SW480 (cell line): ENCODE measurements around the gene PKD1.
"Not testable (repeated sequence)": the region's sequence is repeated elsewhere in the genome, so short reads cannot be mapped to it uniquely, and the experiment has no call there.

ENCODE experiments used
- DNase-seq: peaks from one replicate; pipeline ENCODE4 v3.0.0-alpha.2; 2016; ENCODE audit warnings: low spot score

The PKD1 gene

GRCh38 chr16:2107121-2107790 is 28.4 kb downstream of the PKD1 start:
- DNase-seq = not testable (repeated sequence)

- not testable (repeated sequence) for DNase-seq
Observed at GRCh38 chr16:2106211-2106610, 29.5 kb downstream of the PKD1 start.

DNA sequence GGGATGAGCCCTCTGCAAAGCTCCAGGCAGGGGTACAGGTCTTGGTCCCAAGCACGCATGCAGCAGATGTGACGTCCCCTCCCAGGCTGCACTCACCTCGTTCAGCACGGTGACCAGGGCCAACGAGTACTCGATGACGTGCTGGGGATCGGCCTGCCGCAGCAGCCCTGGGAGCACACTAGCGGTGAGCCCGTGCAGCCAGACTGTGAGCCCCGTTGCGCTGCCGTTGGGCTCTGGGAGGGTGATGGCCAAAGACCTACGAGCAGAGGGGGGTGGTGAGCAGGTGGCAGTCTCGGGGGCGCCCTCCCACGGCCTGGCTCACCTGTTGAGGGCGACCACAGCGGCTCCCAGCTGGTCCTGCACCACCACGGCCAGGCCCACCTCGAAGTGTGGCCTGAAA is 29.9 kb downstream of the PKD1 start:
- not testable (repeated sequence) for DNase-seq

- DNase-seq = not testable (repeated sequence)
Observed at GRCh38 chr16:2105291-2105690, 30.4 kb downstream of the PKD1 start.

DNA sequence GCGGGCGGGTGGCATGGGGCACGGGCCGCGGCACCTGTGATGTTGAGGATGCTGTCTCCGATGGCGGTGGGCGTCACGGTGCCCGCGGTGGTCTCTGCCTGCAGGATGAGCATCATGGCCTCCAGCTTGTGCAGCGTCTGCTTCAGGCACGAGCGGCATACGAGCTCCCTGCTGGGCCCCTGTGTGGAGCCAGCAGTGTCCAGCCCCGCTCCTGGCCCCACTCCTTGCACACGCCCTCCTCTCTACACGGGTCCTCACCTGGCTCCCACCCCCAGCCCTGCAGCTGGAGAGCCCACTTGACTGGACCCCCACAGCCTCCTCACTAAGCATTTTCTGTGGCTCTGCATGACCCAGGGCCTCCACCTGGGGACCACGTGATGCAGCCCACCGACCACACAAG is 31.2 kb downstream of the PKD1 start:
- DNase-seq = not testable (repeated sequence)

- DNase-seq = no peak
Observed at GRCh38 chr16:2102471-2102870, 33.2 kb downstream of the PKD1 start.

- DNase-seq = not testable (repeated sequence)
Observed at GRCh38 chr16:2101581-2101980, 34.1 kb downstream of the PKD1 start.

- not testable (repeated sequence) for DNase-seq
Observed at GRCh38 chr16:2097689-2098088, 38.0 kb downstream of the PKD1 start.

DNA sequence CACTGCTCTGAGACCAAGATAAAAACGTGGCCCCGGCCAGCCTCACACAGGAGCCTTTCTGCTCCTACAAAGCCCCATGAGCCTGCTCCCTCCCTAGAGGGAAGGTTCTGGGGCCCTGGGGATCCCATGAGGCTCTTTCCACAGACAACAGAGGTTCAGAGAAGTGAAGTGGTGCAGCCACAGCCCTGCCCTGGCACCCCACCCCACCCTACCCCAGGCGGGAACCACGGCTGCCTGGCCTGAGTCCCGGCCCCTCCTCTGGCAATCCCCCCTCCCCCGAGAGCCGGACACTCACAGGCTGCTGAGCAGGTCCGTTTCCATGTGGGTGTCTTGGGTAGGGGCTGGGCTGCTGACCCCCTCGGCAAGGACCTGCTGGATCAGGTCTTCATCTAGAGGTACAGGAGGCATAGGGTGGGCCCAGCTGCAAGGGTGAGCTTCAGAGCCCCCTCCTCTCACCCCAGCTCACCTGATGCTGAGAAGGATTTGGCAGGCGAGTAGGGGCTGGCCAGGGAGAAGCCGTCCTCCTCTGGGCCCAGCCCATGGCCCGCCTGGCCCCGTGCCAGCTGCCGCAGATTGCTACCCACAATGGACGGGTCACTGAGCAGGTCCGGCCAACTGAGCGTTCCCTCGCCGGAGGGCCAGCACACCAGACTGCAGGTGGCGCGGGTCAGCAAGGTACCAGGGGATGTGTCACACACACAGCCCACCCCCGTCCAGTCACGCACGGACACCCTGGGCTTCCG is 38.7 kb downstream of the PKD1 start:
- DNase-seq = no peak

- DNase-seq = no peak
Observed at GRCh38 chr16:2095918-2096582, 39.6 kb downstream of the PKD1 start.

GRCh38 chr16:2095315-2095853 is 40.3 kb downstream of the PKD1 start:
- DNase-seq = no peak

DNA sequence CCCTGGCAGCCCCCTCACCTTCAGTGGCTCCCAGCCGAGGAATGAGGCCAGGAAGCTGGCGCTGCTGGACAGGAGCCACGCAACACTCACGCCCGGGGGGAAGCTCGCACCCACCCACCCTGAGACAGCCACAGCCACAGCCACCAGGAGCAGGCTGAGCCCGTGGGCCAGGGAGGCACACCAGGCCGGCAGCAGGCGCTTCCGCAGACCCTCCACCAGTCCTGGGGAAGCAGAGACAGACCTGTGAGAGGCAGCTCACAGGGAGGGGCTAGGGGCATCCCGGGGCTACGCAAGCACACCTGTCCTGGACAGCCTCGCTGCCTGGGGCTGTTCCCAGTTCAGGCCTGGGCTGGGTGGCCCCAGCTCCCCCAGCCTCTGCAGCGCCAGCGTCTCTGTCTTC is 41.9 kb downstream of the PKD1 start:
- DNase-seq = no peak

DNA sequence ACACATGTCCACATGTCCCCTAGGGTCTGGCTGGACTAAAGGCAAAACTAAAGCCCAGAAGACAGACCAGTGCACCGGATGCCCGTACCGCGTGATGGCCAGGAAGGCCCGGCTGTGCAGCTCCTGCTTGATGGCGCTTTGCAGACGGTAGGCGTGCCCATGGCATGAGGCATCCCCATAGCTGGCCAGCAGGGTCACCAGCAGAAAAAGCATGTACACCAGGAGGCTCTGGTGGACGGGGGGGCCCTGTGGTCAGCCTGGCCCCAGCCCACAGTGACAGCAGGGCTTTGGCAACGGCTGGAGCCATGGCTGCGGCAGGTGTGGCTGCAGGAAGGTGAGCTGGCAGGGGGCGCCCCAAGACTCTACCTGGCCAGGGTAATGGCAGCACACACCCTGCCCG is 42.8 kb downstream of the PKD1 start:
- DNase-seq = no peak

DNA sequence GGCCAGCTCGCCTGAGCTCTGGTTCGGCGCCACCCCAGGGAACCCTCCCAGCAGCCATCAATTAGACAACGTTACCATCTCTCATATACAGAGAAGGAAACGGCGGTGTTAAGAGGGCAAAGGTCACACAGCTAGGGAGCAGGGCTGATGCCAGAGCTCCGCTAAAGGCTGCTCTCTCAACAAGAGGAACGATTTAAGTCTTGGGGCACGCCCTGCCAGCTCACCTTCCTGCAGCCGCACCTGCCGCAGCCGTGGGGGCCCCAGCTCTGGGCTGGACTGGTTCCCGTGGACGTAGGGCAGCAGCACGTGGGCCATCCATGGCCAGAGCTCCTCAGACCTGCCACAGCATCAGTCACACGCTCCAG is 43.5 kb downstream of the PKD1 start:
- DNase-seq = peak; percentile 71

DNA sequence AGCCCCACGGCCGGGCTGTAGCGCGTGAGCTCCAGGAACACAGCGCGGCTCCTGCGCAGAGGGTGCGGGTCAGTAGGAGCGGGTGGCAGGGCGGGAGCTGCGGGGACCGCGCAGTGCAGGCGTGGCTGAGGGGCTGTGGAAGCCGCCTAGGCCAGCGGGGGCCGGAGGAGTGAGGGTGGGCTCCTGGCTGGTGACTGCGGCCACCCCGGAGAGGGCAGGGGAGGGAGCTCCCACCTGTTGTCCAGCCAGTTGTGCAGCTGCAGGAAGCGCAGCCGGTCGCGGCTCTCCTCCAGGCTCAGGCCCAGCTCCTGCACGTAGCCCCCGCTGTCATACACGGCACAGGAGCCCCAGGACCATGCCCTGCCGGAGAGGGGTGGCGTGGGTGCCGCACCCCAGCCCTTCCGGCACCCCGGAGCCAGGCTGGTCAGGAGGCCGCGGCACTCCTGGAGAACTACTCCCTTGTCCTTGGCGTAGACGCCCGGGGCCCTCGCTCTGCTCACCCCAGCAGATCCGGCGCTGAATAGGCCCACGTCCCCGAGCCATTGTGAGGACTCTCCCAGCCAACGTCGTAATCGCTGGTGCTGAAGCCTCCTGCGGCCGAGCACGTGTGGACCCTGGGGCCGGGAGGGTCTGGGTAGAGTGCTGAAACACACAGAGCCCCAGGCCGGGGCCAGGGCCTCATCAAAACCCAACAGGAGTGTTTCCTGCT is 44.0 kb downstream of the PKD1 start:
- DNase-seq = no peak

GRCh38 chr16:2090777-2091546 is 44.7 kb downstream of the PKD1 start:
- peak; percentile 87 for DNase-seq

DNA sequence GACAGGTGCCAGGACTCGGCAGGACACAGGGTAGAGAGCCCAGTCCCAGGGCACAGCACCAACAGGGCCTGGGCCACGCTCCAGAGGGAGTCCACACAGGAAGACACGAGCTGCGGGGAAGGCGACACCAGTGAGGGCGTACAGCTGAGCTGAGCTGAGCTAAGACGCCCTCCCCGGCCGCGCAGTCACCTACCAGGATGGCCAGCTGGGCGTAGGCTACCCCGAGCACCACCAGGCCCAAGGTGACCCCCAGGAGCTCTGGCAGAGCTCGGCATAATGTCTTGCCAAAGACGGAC is 45.3 kb downstream of the PKD1 start:
- DNase-seq = no peak

DNA sequence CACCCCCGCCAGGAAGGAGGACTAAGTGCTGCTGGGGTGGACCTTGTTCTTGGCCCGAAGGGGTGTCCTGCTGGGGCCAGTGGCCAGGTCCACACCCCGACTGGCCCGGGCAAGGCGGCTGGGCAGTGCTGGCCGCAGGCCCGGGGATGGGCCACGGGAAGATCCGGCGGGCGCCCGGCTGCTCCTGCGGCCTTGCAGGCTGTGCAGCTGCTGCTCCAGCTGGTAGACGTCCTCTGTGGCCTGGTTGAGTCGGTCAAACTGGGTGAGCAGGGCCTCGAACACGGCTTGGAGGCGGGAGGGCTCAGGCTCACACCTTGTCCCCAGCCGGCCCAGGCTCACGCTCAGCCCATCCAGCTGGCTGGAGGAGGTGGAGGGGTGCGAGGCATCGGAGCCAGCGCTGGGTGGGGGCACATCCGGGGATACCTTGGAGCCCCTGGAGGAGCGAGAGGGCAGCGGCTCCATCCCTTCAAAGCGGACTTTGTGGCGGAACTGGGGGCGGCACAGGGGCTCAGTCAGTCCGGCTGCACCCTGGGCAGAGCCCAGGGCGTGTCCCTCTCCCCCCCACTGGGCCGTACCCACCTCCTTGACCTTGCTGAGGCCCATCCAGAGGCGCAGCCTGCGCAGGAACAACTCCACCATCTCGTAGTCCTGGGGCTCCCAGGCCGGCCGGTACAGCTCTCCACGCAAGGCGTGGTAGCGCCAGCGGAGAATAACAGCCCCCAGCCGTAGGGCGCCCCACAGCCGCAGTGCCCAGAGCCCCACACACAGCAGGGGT is 45.8 kb downstream of the PKD1 start:
- DNase-seq = no peak

GRCh38 chr16:2088759-2089358 is 46.8 kb downstream of the PKD1 start:
- DNase-seq = no peak
